Measurements from ENCODE around the gene DHRS2. TPM values are rescaled to one million over a fixed set of nuclear protein-coding genes. Genes with fewer than 3 reads are reported as not detected.

The DHRS2 gene
- total and polyA plus RNA-seq, 2 of the 13 experiments (the other 11 are each of a cell fraction or from before 2014, with no cell fraction given), result 1,621 to 3,021 TPM

- TF ChIP-seq FOXO4 (CRISPR knock-in tag; conservative IDR thresholded peaks at IDR 0.05) (0 out of 2 replicates have a peak, but pooled peaks have one; percentile 51), TCF7 (IDR thresholded peaks at IDR 0.05; ENCODE audit: low read depth) (no peak), JUN (CRISPR knock-in tag; IDR thresholded peaks at IDR 0.05) (no peak; the same call in none of the 2 replicates), SNRNP70 (IDR thresholded peaks at IDR 0.05; ENCODE audit: low read depth, low read length) (no peak), ZNF260 (CRISPR knock-in tag; IDR thresholded peaks at IDR 0.05; ENCODE audit: borderline replicate concordance, low read depth) (no peak), ARNT2 (CRISPR knock-in tag; IDR thresholded peaks at IDR 0.05; ENCODE audit: low read depth) (peak; percentile 78), GABPB1 (CRISPR knock-in tag; IDR thresholded peaks at IDR 0.05) (no peak), IRF2 (CRISPR knock-in tag; IDR thresholded peaks at IDR 0.05) (no peak), ZNF468 (CRISPR knock-in tag; IDR thresholded peaks at IDR 0.05) (no peak), DRAP1 (CRISPR knock-in tag; IDR thresholded peaks at IDR 0.05) (no peak), ZNF816 (CRISPR knock-in tag; IDR thresholded peaks at IDR 0.05; ENCODE audit: borderline replicate concordance) (no peak), ZC3H13 (CRISPR knock-in tag; IDR thresholded peaks at IDR 0.05) (peak; percentile 92), BRCA1 (CRISPR knock-in tag; IDR thresholded peaks at IDR 0.05) (peak; percentile 61), THAP8 (CRISPR knock-in tag; IDR thresholded peaks at IDR 0.05; ENCODE audit: borderline replicate concordance) (no peak), ADNP (CRISPR knock-in tag; IDR thresholded peaks at IDR 0.05) (no peak), NFKBIZ (CRISPR knock-in tag; IDR thresholded peaks at IDR 0.05) (0 out of 2 replicates have a peak, but pooled peaks have one; percentile 9), SNAI1 (CRISPR knock-in tag; IDR thresholded peaks at IDR 0.05; ENCODE audit: borderline replicate concordance) (no peak; the same call in 1 of the 2 replicates), ZNF121 (CRISPR knock-in tag; IDR thresholded peaks at IDR 0.05) (no peak), TEAD3 (CRISPR knock-in tag; optimal IDR thresholded peaks at IDR 0.05; ENCODE audit: borderline replicate concordance) (no peak)
- TF ChIP-seq, protein P1, sequence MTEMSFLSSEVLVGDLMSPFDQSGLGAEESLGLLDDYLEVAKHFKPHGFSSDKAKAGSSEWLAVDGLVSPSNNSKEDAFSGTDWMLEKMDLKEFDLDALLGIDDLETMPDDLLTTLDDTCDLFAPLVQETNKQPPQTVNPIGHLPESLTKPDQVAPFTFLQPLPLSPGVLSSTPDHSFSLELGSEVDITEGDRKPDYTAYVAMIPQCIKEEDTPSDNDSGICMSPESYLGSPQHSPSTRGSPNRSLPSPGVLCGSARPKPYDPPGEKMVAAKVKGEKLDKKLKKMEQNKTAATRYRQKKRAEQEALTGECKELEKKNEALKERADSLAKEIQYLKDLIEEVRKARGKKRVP (CRISPR knock-in tag; IDR thresholded peaks at IDR 0.05), result peak; percentile 40 to 91; a peak in 3 of 4 replicates
- TF ChIP-seq, protein P2, sequence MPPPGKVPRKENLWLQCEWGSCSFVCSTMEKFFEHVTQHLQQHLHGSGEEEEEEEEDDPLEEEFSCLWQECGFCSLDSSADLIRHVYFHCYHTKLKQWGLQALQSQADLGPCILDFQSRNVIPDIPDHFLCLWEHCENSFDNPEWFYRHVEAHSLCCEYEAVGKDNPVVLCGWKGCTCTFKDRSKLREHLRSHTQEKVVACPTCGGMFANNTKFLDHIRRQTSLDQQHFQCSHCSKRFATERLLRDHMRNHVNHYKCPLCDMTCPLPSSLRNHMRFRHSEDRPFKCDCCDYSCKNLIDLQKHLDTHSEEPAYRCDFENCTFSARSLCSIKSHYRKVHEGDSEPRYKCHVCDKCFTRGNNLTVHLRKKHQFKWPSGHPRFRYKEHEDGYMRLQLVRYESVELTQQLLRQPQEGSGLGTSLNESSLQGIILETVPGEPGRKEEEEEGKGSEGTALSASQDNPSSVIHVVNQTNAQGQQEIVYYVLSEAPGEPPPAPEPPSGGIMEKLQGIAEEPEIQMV (CRISPR knock-in tag; IDR thresholded peaks at IDR 0.05; ENCODE audit: low read depth), result peak; percentile 58
- TF ChIP-seq, protein P3, sequence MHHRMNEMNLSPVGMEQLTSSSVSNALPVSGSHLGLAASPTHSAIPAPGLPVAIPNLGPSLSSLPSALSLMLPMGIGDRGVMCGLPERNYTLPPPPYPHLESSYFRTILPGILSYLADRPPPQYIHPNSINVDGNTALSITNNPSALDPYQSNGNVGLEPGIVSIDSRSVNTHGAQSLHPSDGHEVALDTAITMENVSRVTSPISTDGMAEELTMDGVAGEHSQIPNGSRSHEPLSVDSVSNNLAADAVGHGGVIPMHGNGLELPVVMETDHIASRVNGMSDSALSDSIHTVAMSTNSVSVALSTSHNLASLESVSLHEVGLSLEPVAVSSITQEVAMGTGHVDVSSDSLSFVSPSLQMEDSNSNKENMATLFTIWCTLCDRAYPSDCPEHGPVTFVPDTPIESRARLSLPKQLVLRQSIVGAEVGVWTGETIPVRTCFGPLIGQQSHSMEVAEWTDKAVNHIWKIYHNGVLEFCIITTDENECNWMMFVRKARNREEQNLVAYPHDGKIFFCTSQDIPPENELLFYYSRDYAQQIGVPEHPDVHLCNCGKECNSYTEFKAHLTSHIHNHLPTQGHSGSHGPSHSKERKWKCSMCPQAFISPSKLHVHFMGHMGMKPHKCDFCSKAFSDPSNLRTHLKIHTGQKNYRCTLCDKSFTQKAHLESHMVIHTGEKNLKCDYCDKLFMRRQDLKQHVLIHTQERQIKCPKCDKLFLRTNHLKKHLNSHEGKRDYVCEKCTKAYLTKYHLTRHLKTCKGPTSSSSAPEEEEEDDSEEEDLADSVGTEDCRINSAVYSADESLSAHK (CRISPR knock-in tag; IDR thresholded peaks at IDR 0.05; ENCODE audit: borderline replicate concordance), result no peak
These were observed 9.9 kb downstream of the DHRS2 start (continued) for GRCh38 chr14:23645812-23646647.

Measured in HepG2 (cell line).